Erythroblast (primary cell): ENCODE results near the gene TBCK.

Experiments
- GATA1 ChIP-seq: IDR thresholded peaks from 2 replicates; pipeline ENCODE4 v1.6.1; 2011; ENCODE audit warnings: low read depth, mild to moderate bottlenecking, control low read depth, low read length, moderate library complexity
- POLR2A ChIP-seq: IDR thresholded peaks from 2 replicates; pipeline ENCODE4 v1.6.1; 2011; ENCODE audit warnings: mild to moderate bottlenecking, low read length

GRCh38 chr4:106116025-106116424, 200.0 kb downstream of the TBCK start:
- TF ChIP-seq POLR2A (no peak), GATA1 (no peak)
